Breast epithelium (tissue), 3 donors: ENCODE measurements around the gene IL20RB.

Experiments
- POLR2A ChIP-seq: fragments of 450-650 bp; IDR thresholded peaks from one replicate; pipeline ENCODE4 v1.6.1; 2016; ENCODE audit warnings: antibody characterized with exemption, mild to moderate bottlenecking, moderate library complexity
- POLR2AphosphoS5 ChIP-seq, 3 donors: sonication (generic); formaldehyde crosslinking; IDR thresholded peaks; one replicate each; pipeline ENCODE4 v1.6.1; 2017; ENCODE audit warnings: antibody characterized with exemption in 3 of 3
- TF ChIP-seq, protein P1 (sequence below), 3 donors: fragments of 450-650 bp; IDR thresholded peaks; one replicate each; pipeline ENCODE4 v1.5.1; 2016 to 2017; ENCODE audit warnings: antibody characterized with exemption in 3 of 3, mild to moderate bottlenecking in 3 of 3, moderate library complexity in 3 of 3

DNA sequence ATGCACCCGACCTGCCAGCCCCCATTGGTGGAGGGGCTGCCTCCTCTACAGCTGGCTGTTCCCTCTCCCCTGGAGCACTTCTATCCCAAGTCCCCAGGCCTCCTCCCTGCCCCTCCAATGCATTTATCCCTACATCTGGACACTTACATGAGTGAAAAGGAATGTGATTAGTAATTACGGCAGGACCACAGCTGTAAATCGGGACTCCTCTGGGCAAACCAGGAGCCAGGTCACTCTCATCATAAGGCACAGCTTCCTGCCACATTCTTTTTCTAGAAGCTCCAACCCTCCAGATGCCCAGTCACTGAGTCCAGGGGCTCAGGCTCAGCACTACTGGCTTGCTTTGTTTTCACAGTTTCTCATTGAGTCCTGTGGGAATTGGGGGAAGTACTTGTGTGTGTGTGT, 54.3 kb downstream of the IL20RB start:
- TF ChIP-seq, protein P1, sequence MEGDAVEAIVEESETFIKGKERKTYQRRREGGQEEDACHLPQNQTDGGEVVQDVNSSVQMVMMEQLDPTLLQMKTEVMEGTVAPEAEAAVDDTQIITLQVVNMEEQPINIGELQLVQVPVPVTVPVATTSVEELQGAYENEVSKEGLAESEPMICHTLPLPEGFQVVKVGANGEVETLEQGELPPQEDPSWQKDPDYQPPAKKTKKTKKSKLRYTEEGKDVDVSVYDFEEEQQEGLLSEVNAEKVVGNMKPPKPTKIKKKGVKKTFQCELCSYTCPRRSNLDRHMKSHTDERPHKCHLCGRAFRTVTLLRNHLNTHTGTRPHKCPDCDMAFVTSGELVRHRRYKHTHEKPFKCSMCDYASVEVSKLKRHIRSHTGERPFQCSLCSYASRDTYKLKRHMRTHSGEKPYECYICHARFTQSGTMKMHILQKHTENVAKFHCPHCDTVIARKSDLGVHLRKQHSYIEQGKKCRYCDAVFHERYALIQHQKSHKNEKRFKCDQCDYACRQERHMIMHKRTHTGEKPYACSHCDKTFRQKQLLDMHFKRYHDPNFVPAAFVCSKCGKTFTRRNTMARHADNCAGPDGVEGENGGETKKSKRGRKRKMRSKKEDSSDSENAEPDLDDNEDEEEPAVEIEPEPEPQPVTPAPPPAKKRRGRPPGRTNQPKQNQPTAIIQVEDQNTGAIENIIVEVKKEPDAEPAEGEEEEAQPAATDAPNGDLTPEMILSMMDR (IDR thresholded peaks at IDR 0.05): no peak
- TF ChIP-seq POLR2A: no peak
- no peak for TF ChIP-seq POLR2AphosphoS5 (IDR thresholded peaks at IDR 0.05)
